ENCODE results near the gene MINDY4.

DNA sequence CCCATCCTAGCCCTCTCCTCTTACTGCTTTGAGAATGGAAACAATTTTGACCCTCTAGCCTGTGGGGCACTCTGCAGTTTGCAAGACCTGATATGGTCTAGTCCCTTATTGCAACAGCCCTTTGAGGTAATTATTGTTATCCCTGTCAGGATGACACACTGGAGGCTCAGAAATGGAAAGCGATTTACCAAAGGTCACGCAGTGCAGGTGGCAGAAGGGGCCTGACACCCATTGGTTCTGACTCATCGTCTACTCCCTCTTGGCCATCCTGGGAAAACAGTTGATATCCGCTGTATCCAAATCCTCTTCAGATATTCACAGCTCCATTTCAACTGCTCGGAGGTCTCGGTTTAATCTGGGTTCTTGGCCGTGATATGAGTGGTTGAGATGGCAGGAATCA lies 95.7 kb downstream of the MINDY4 start:
- TF ChIP-seq GABPA (IDR thresholded peaks at IDR 0.05; ENCODE audit: borderline replicate concordance, insufficient read depth, low read length), result no peak
- TF ChIP-seq SP2 (IDR thresholded peaks at IDR 0.05; ENCODE audit: low read length), result no peak
- TF ChIP-seq TCF12 (IDR thresholded peaks at IDR 0.05; ENCODE audit: low read depth, low read length), result no peak
- no peak for TF ChIP-seq POLR2A (IDR thresholded peaks at IDR 0.05; ENCODE audit: control extremely low read depth in 1 of 2, low read depth in 2 of 2, low read length in 2 of 2)
- TF ChIP-seq NANOG (IDR thresholded peaks at IDR 0.05; ENCODE audit: insufficient read depth, low read depth, low read length, poor library complexity, severe bottlenecking), result no peak
- no peak for TF ChIP-seq CTCF (IDR thresholded peaks at IDR 0.05; ENCODE audit: control extremely low read depth in 1 of 3, insufficient read depth in 1 of 3, low read depth in 1 of 3, low read length in 3 of 3)
- no peak for TF ChIP-seq CREB1 (IDR thresholded peaks at IDR 0.05)
- no peak for TF ChIP-seq EP300 (IDR thresholded peaks at IDR 0.05; ENCODE audit: borderline replicate concordance in 1 of 2, low read depth in 2 of 2, low read length in 2 of 2)
- no peak for TF ChIP-seq MAX (IDR thresholded peaks at IDR 0.05)

Measured in H1 (cell line).